ENCODE results near the gene CTU2. TPM values are rescaled to one million over a fixed set of nuclear protein-coding genes. Genes with fewer than 3 reads are reported as not detected.

CTU2 gene
- polyA plus RNA-seq, 1 donor (not counting 4 experiments of a cell fraction or from before 2014, with no cell fraction given), result 6.3 TPM

- no peak overlapping the region for H2AFZ ChIP-seq (ENCODE audit: control insufficient read depth, low read length)
- H3K27me3 ChIP-seq (ENCODE audit: control insufficient read depth, extremely low read depth, insufficient read depth, low read length), result no peaks in the 10 kb centered on the region
- peaks cover 63 to 66% of the 10 kb centered on the region in 2 experiments for H3K36me3 ChIP-seq (ENCODE audit: control insufficient read depth in 2 of 2, extremely low read depth in 1 of 2, insufficient read depth in 2 of 2, low read length in 2 of 2)
- no peak overlapping the region for H3K9ac ChIP-seq (ENCODE audit: control insufficient read depth, extremely low read depth, insufficient read depth, low read length)
- no peaks in the 10 kb centered on the region for H3K4me1 ChIP-seq (ENCODE audit: control insufficient read depth, extremely low read depth, insufficient read depth, low read length)
- no peaks in the 10 kb centered on the region for H3K9me3 ChIP-seq (ENCODE audit: control insufficient read depth, low read depth, low read length)
- no peak overlapping the region for H3K4me2 ChIP-seq (ENCODE audit: control insufficient read depth, extremely low read depth, insufficient read depth, low read depth, low read length)
- no peak overlapping the region for H3K27ac ChIP-seq (ENCODE audit: control insufficient read depth, insufficient read depth, low read length)
- DNase-seq (ENCODE audit: low read depth, low spot score), result no peak
- H3K4me3 ChIP-seq (ENCODE audit: control insufficient read depth in 2 of 3, extremely low read depth in 1 of 3, insufficient read depth in 2 of 3, low read depth in 1 of 3, low read length in 3 of 3), result no peak overlapping the region
- TF ChIP-seq EZH2 (IDR thresholded peaks at IDR 0.05; ENCODE audit: low read length), result no peak
- TF ChIP-seq CTCF (optimal IDR thresholded peaks at IDR 0.05 in 1 of 3, IDR thresholded peaks at IDR 0.05 in 1 of 3, conservative IDR thresholded peaks at IDR 0.05 in 1 of 3; ENCODE audit: extremely low read depth in 1 of 3, insufficient read depth in 2 of 3, low read length in 3 of 3), result no peak
- H4K20me1 ChIP-seq (ENCODE audit: control insufficient read depth, extremely low read depth, insufficient read depth, low read length), result peaks cover 3% of the 10 kb centered on the region
- no peak for FAIRE-seq
- H3K79me2 ChIP-seq (ENCODE audit: control insufficient read depth, insufficient read depth, low read length), result no peaks in the 10 kb centered on the region
- no peaks in the 10 kb centered on the region for H3K9me1 ChIP-seq (ENCODE audit: control insufficient read depth, extremely low read depth, insufficient read depth, low read length)
- dilution Hi-C loops (cut with MboI; ENCODE audit: extremely low pct_ligation_motif_present, low sequenced_read_pairs), result no loop called here
Measured at GRCh38 chr16:88720396-88720970, 14.2 kb downstream of the CTU2 start.

- no peaks in the 10 kb centered on the region for H3K9me3 ChIP-seq (ENCODE audit: control insufficient read depth, low read depth, low read length)
- FAIRE-seq, result no peak
- H2AFZ ChIP-seq (ENCODE audit: control insufficient read depth, low read length), result no peak overlapping the region
- TF ChIP-seq EZH2 (IDR thresholded peaks at IDR 0.05; ENCODE audit: low read length), result no peak
- no peak for TF ChIP-seq CTCF (optimal IDR thresholded peaks at IDR 0.05 in 1 of 3, IDR thresholded peaks at IDR 0.05 in 1 of 3, conservative IDR thresholded peaks at IDR 0.05 in 1 of 3; ENCODE audit: extremely low read depth in 1 of 3, insufficient read depth in 2 of 3, low read length in 3 of 3)
- dilution Hi-C loops (cut with MboI; ENCODE audit: extremely low pct_ligation_motif_present, low sequenced_read_pairs), result no loop called here
- H3K9ac ChIP-seq (ENCODE audit: control insufficient read depth, extremely low read depth, insufficient read depth, low read length), result no peak overlapping the region
- H3K27me3 ChIP-seq (ENCODE audit: control insufficient read depth, extremely low read depth, insufficient read depth, low read length), result no peaks in the 10 kb centered on the region
- H3K36me3 ChIP-seq (ENCODE audit: control insufficient read depth in 2 of 2, extremely low read depth in 1 of 2, insufficient read depth in 2 of 2, low read length in 2 of 2), result peaks cover 59 to 69% of the 10 kb centered on the region in 2 experiments
- no peak overlapping the region for H3K4me2 ChIP-seq (ENCODE audit: control insufficient read depth, extremely low read depth, insufficient read depth, low read depth, low read length)
- no peaks in the 10 kb centered on the region for H3K79me2 ChIP-seq (ENCODE audit: control insufficient read depth, insufficient read depth, low read length)
- peaks cover 3% of the 10 kb centered on the region for H4K20me1 ChIP-seq (ENCODE audit: control insufficient read depth, extremely low read depth, insufficient read depth, low read length)
- no peaks in the 10 kb centered on the region for H3K4me1 ChIP-seq (ENCODE audit: control insufficient read depth, extremely low read depth, insufficient read depth, low read length)
- no peak overlapping the region for H3K4me3 ChIP-seq (ENCODE audit: control insufficient read depth in 2 of 3, extremely low read depth in 1 of 3, insufficient read depth in 2 of 3, low read depth in 1 of 3, low read length in 3 of 3)
- no peak overlapping the region for H3K27ac ChIP-seq (ENCODE audit: control insufficient read depth, insufficient read depth, low read length)
- no peak for DNase-seq (ENCODE audit: low read depth, low spot score)
- no peaks in the 10 kb centered on the region for H3K9me1 ChIP-seq (ENCODE audit: control insufficient read depth, extremely low read depth, insufficient read depth, low read length)
Measured at GRCh38 chr16:88721236-88721635, 14.9 kb downstream of the CTU2 start.

Measured in keratinocyte (primary cell).